HepG2 (cell line): ENCODE results near the gene SLC25A19. TPM values are rescaled to one million over a fixed set of nuclear protein-coding genes. Genes with fewer than 3 reads are reported as not detected.

Experiments
- EEA1 ChIP-seq: sonication (generic); formaldehyde crosslinking; IDR thresholded peaks from 2 replicates; pipeline ENCODE4 v1.5.1; 2020; ENCODE audit warnings: mild to moderate bottlenecking, missing genetic modification reagents, borderline replicate concordance
- FOXO1 ChIP-seq: sonication (generic); formaldehyde crosslinking; IDR thresholded peaks from 2 replicates; pipeline ENCODE4 v1.4.0; 2020; ENCODE audit warnings: missing genetic modification reagents
- GTF3A ChIP-seq: sonication (generic); formaldehyde crosslinking; conservative IDR thresholded peaks from 2 replicates; pipeline ENCODE4 v1.4.0; 2020; ENCODE audit warnings: mild to moderate bottlenecking, missing genetic modification reagents
- IRF2 ChIP-seq: IDR thresholded peaks from 2 replicates; pipeline ENCODE4 v1.6.1; 2018; ENCODE audit warnings: missing genetic modification reagents, missing compliant biosample characterization
- KAT7 ChIP-seq: IDR thresholded peaks from 2 replicates; pipeline ENCODE4 v1.6.1; 2018; ENCODE audit warnings: borderline replicate concordance, missing compliant biosample characterization
- MYC ChIP-seq: sonication (generic); formaldehyde crosslinking; IDR thresholded peaks from 2 replicates; pipeline ENCODE4 v1.9.0; 2021; ENCODE audit warnings: missing genetic modification reagents, borderline replicate concordance
- NFE2 ChIP-seq: sonication (generic); formaldehyde crosslinking; IDR thresholded peaks from 2 replicates; pipeline ENCODE4 v1.4.0; 2020; ENCODE audit warnings: missing genetic modification reagents
- PAXIP1 ChIP-seq: sonication (generic); formaldehyde crosslinking; conservative IDR thresholded peaks from 2 replicates; pipeline ENCODE4 v1.4.0; 2020; ENCODE audit warnings: mild to moderate bottlenecking, missing genetic modification reagents, moderate library complexity
- RARA ChIP-seq: IDR thresholded peaks from 2 replicates; pipeline ENCODE4 v1.6.1; 2016; ENCODE audit warnings: missing genetic modification reagents, missing compliant biosample characterization
- SMAD1 ChIP-seq: sonication (generic); formaldehyde crosslinking; IDR thresholded peaks from 2 replicates; pipeline ENCODE4 v1.4.0; 2020; ENCODE audit warnings: missing genetic modification reagents, low read depth, mild to moderate bottlenecking, borderline replicate concordance
- THAP8 ChIP-seq: sonication (generic); formaldehyde crosslinking; IDR thresholded peaks from 2 replicates; pipeline ENCODE4 v1.5.1; 2020; ENCODE audit warnings: missing genetic modification reagents, mild to moderate bottlenecking, borderline replicate concordance
- TIGD3 ChIP-seq: sonication (generic); formaldehyde crosslinking; IDR thresholded peaks from 2 replicates; pipeline ENCODE4 v1.5.1; 2020; ENCODE audit warnings: mild to moderate bottlenecking, missing genetic modification reagents, borderline replicate concordance
- YEATS2 ChIP-seq: sonication (generic); formaldehyde crosslinking; IDR thresholded peaks from 2 replicates; pipeline ENCODE4 v1.4.0; 2020; ENCODE audit warnings: missing genetic modification reagents, borderline replicate concordance
- ZBTB34 ChIP-seq: sonication (generic); formaldehyde crosslinking; IDR thresholded peaks from 2 replicates; pipeline ENCODE4 v1.8.0; 2022; ENCODE audit warnings: mild to moderate bottlenecking, missing genetic modification reagents
- ZFP36L1 ChIP-seq: sonication (generic); formaldehyde crosslinking; IDR thresholded peaks from 2 replicates; pipeline ENCODE4 v1.8.0; 2022; ENCODE audit warnings: mild to moderate bottlenecking, missing genetic modification reagents, moderate library complexity
- ZFX ChIP-seq: sonication (generic); formaldehyde crosslinking; IDR thresholded peaks from 2 replicates; pipeline ENCODE4 v1.4.0; 2020; ENCODE audit warnings: mild to moderate bottlenecking, low read depth, missing genetic modification reagents, moderate library complexity
- ZMYM4 ChIP-seq: sonication (generic); formaldehyde crosslinking; IDR thresholded peaks from 2 replicates; pipeline ENCODE4 v1.8.1; 2023; ENCODE audit warnings: mild to moderate bottlenecking, missing genetic modification reagents
- ZNF362 ChIP-seq: sonication (generic); formaldehyde crosslinking; IDR thresholded peaks from 2 replicates; pipeline ENCODE4 v1.4.0; 2020; ENCODE audit warnings: missing genetic modification reagents, mild to moderate bottlenecking, borderline replicate concordance
- ZNF720 ChIP-seq: sonication (generic); formaldehyde crosslinking; IDR thresholded peaks from 2 replicates; pipeline ENCODE4 v1.4.0; 2020; ENCODE audit warnings: missing genetic modification reagents
- ZNF768 ChIP-seq: sonication (generic); formaldehyde crosslinking; IDR thresholded peaks from 2 replicates; pipeline ENCODE4 v1.4.0; 2020; ENCODE audit warnings: missing genetic modification reagents
- ZNF776 ChIP-seq: sonication (generic); formaldehyde crosslinking; IDR thresholded peaks from 2 replicates; pipeline ENCODE4 v1.4.0; 2020; ENCODE audit warnings: mild to moderate bottlenecking, missing genetic modification reagents
- polyA plus RNA-seq, 8 experiments: library from polyadenylated mRNA; depleted of rRNA in 3 of 8; stranded (reverse) in 7 of 8; unstranded in 1 of 8; fragments of >200 nt; fragmentation: Illumina TruSeq in 4 of 8; extraction: Trizol in 4 of 8; gene quantifications; 2 replicates each; pipeline versions ENCODE4 v1.2.1 to v1.2.3, GENCODE V29; 2011 to 2016; ENCODE audit warnings: low read depth in 4 of 8, missing spikeins in 1 of 8, mixed read lengths in 1 of 8; ENCODE audit not compliant: insufficient read depth in 1 of 8
- total RNA-seq, 5 experiments: library from RNA; depleted of rRNA; stranded (reverse); fragments of >200 nt; fragmentation: Illumina TruSeq; extraction: Trizol; gene quantifications; 2 replicates each; pipeline ENCODE4 v1.2.3, GENCODE V29; 2016; ENCODE audit warnings: low read depth in 1 of 5

SLC25A19 gene
- total and polyA plus RNA-seq, 2 of the 13 experiments (the other 11 are each of a cell fraction or from before 2014, with no cell fraction given) = 24.4 to 41.4 TPM

- no peak for TF ChIP-seq THAP8 (CRISPR knock-in tag)
- peak; percentile 80; the same call in 1 of the 2 replicates for TF ChIP-seq TIGD3 (CRISPR knock-in tag)
- peak; percentile 80; the same call in 1 of the 2 replicates for TF ChIP-seq YEATS2 (CRISPR knock-in tag)
- TF ChIP-seq ZNF768 = peak; percentile 66
- 0 out of 2 replicates have a peak, but pooled peaks have one; percentile 31 for TF ChIP-seq ZNF776 (CRISPR knock-in tag)
- TF ChIP-seq RARA = peak; percentile 54; the same call in 1 of the 2 replicates
- TF ChIP-seq FOXO1 (CRISPR knock-in tag) = peak; percentile 93
- TF ChIP-seq ZFX (CRISPR knock-in tag) = peak; percentile 93
- no peak for TF ChIP-seq GTF3A (CRISPR knock-in tag)
- no peak for TF ChIP-seq ZFP36L1 (CRISPR knock-in tag)
- TF ChIP-seq KAT7 = peak; percentile 46; the same call in 1 of the 2 replicates
- peak; percentile 66 for TF ChIP-seq PAXIP1 (CRISPR knock-in tag)
- peak; percentile 79; the same call in 1 of the 2 replicates for TF ChIP-seq ZNF720
- TF ChIP-seq ZMYM4 = peak; percentile 90
- TF ChIP-seq SMAD1 = peak; percentile 71; the same call in 1 of the 2 replicates
- TF ChIP-seq ZBTB34 (CRISPR knock-in tag) = 0 out of 2 replicates have a peak, but pooled peaks have one; percentile 24
- no peak for TF ChIP-seq NFE2
- peak; percentile 65; the same call in 1 of the 2 replicates for TF ChIP-seq MYC (CRISPR knock-in tag)
- peak; percentile 30; the same call in 1 of the 2 replicates for TF ChIP-seq ZNF362
- no peak for TF ChIP-seq EEA1 (CRISPR knock-in tag)
- peak; percentile 84 for TF ChIP-seq IRF2 (CRISPR knock-in tag)
Observed at GRCh38 chr17:75267411-75268232, 21.6 kb downstream of the SLC25A19 start (continued).
